Pancreas (tissue), 10 donors: ENCODE data around the gene RNF220. TPM values are rescaled to one million over a fixed set of nuclear protein-coding genes. Genes with fewer than 3 reads are reported as not detected.

Source experiments
- ATAC-seq, 4 donors: fragments of 200-7000 bp; cut with Tn5 transposase; one replicate each; pipeline versions ENCODE4 v1.8.0 to v1.9.1; 2020; ENCODE audit warnings: mild to moderate bottlenecking in 4 of 4, moderate library complexity in 4 of 4
- DNase-seq, 6 donors: peaks; one replicate each; pipeline ENCODE4 v3.0.0-alpha.2; 2020
- FAIRE-seq: peaks from 2 replicates; lab custom pipeline; 2012; peaks lifted over from hg19 to GRCh38; lab: Jason Lieb, UNC
- H3K27ac ChIP-seq, 4 donors: fragments of 200-600 bp; sonication (generic); 1 replicate in 3 of 4; 2 replicates in 1 of 4; pipeline versions ENCODE4 v1.5.0 to v1.8.0; 2020
- H3K27me3 ChIP-seq, 4 donors: fragments of 200-600 bp; one replicate each; pipeline ENCODE4 v1.8.0; 2021
- H3K36me3 ChIP-seq, 3 donors: fragments of 200-600 bp; sonication (generic) in 1 of 3; one replicate each; pipeline versions ENCODE4 v1.5.0 to v1.8.0; 2020 to 2021
- H3K4me1 ChIP-seq, 3 donors: fragments of 200-600 bp; one replicate each; pipeline ENCODE4 v1.8.0; 2021
- H3K4me3 ChIP-seq, 4 donors: fragments of 200-600 bp; sonication (generic) in 2 of 4; one replicate each; pipeline versions ENCODE4 v1.5.0 to v1.8.0; 2020 to 2021
- H3K9me3 ChIP-seq, 4 donors: fragments of 200-600 bp; one replicate each; pipeline ENCODE4 v1.8.0; 2021
- WGBS, 2 donors: extraction: QIAGEN DNeasy Blood & Tissue Kit; methylation state at CpG; one replicate each; pipeline ENCODE4 v1.1.7; 2013; 5-methylcytosine and 5-hydroxymethylcytosine counted together
- intact Hi-C, 3 donors: fragments of 100-400 bp; cut with DNase I; formaldehyde crosslinking; loops; one replicate each; pipeline versions ENCODE4 v1.11.1 to v1.14.2; 2022
- polyA plus RNA-seq, 2 donors: library from polyadenylated mRNA; stranded (reverse); fragments of 200-250 nt; gene quantifications; one replicate each; pipeline ENCODE4 v1.2.3, GENCODE V29; 2013
- total RNA-seq, 6 donors: library from RNA; stranded (reverse); fragmentation: NEBNext Ultra II Directional in 4 of 6; extraction: Animal tissue kit (Norgen Biotek cat#: 25700) in 4 of 6; gene quantifications; one replicate each; pipeline versions ENCODE4 v1.2.1 to v1.2.4, GENCODE V29; 2021 to 2023
- TF ChIP-seq, protein P1 (sequence below), 4 donors: fragments of 200-600 bp; sonication (generic) in 3 of 4; IDR thresholded peaks; one replicate each; pipeline versions ENCODE4 v1.5.0 to v1.8.0; 2021; ENCODE audit warnings: antibody characterized with exemption in 4 of 4
- donor health status: healthy with polysubstance abuse.
- donor health status: DM: no; HTN: no; CAD: no; lungs with moderate emphysema.
- donor health status: DM: no; HTN: no; CAD: no.
- donor health status: control.
- donor health status: control.
- donor health status: Bipolar disorder and iron deficiency.
- donor health status: DM: yes; HTN: yes; CAD: no.
- donor health status: DM: no; HTN: no; CAD: no.
- donor health status: DM: no; HTN: no; CAD: no.
- donor health status: DM: yes; HTN: yes; CAD: no.

Gene RNF220
- total and polyA plus RNA-seq, 8 donors: 22.3 to 43.2 (median 33.0) TPM

DNA sequence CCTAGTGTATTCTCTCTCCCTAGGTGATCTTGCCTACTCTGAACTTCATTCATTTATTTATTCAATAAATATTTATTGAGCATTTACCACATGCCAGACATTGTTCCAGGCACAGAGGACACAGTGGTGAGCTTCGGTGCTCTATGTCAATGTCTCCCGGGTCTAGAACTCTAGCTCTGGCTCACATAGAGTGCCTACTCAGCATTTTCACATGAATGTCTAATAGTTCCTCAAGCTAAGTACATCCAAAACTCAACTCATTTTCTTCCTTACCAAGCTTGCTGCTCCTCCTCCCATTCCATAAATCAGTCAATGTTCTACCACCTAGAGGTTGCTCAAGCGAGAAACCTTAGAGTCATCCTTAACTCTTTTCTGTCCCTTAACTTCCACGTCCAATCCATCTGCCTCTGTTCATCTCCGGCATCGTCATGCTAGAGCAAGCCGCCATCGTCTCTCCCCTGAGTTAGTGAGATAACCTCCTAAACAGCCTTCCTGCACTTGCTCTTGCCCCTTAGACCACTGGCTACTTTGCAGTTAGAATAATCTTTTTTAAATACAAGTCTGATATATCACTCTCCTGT lies 201.7 kb downstream of the RNF220 start:
- WGBS, 2 donors: 79 to 81% methylated on average over 8 of the region's 8 CpGs
- FAIRE-seq: no peak
- H3K36me3 ChIP-seq: no peaks in the 10 kb centered on the region
- no peak overlapping the region for H3K27ac ChIP-seq
- peaks cover 19 to 26% (median 23%) of the 10 kb centered on the region in 3 donors for H3K4me1 ChIP-seq
- no peak overlapping the region for H3K4me3 ChIP-seq
- H3K9me3 ChIP-seq: no peaks in the 10 kb centered on the region
- no peak for DNase-seq
- ATAC-seq: no peak
- TF ChIP-seq, protein P1, sequence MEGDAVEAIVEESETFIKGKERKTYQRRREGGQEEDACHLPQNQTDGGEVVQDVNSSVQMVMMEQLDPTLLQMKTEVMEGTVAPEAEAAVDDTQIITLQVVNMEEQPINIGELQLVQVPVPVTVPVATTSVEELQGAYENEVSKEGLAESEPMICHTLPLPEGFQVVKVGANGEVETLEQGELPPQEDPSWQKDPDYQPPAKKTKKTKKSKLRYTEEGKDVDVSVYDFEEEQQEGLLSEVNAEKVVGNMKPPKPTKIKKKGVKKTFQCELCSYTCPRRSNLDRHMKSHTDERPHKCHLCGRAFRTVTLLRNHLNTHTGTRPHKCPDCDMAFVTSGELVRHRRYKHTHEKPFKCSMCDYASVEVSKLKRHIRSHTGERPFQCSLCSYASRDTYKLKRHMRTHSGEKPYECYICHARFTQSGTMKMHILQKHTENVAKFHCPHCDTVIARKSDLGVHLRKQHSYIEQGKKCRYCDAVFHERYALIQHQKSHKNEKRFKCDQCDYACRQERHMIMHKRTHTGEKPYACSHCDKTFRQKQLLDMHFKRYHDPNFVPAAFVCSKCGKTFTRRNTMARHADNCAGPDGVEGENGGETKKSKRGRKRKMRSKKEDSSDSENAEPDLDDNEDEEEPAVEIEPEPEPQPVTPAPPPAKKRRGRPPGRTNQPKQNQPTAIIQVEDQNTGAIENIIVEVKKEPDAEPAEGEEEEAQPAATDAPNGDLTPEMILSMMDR (IDR thresholded peaks at IDR 0.05): no peak
- no peaks in the 10 kb centered on the region for H3K27me3 ChIP-seq
- intact Hi-C loops: no loop called here

GRCh38 chr1:44608141-44608540 lies 203.1 kb downstream of the RNF220 start:
- FAIRE-seq (no peak), ATAC-seq (no peak), DNase-seq (no peak)
- TF ChIP-seq, protein P1 (IDR thresholded peaks at IDR 0.05): no peak
- intact Hi-C loops: no loop called here
- Histone ChIP-seq H3K27me3 (no peaks in the 10 kb centered on the region), H3K9me3 (no peaks in the 10 kb centered on the region), H3K36me3 (no peaks in the 10 kb centered on the region), H3K4me1 (peaks cover 12 to 19% (median 16%) of the 10 kb centered on the region in 3 donors), H3K27ac (no peak overlapping the region), H3K4me3 (no peak overlapping the region)
- 70 to 75% methylated on average over 6 of the region's 6 CpGs for WGBS, 2 donors

DNA sequence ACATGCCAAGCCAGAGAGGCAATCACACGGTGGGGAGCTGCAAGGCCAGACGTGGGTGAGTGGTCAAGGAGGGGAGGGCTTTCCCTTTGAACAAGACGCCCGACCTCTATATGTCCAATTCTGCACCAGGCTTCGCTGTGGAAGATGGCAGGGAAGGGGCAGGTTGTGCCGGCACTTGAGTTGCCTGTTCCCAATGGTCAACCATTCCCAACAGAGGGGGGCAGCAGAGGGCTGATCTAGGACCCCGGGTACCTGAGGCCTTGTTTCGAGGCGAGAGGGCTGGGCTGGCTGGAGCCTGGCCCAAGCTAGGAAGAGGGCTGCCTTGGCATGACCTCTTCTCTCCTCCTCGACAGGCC lies 204.3 kb downstream of the RNF220 start:
- ATAC-seq: peak in 3 of 4 donors; percentile 73 to 80 (median 79)
- TF ChIP-seq, protein P1 (IDR thresholded peaks at IDR 0.05): peak in 2 of 4 donors; percentile 15 to 22
- Histone ChIP-seq H3K4me1 (peaks cover 2 to 7% (median 3%) of the 10 kb centered on the region in 3 donors), H3K9me3 (no peaks in the 10 kb centered on the region), H3K27me3 (no peaks in the 10 kb centered on the region), H3K36me3 (no peaks in the 10 kb centered on the region), H3K27ac (no peak overlapping the region), H3K4me3 (no peak overlapping the region)
- WGBS, 2 donors: 48 to 59% methylated on average over 10 of the region's 10 CpGs
- peak in 5 of 6 donors; percentile 31 to 70 (median 40) for DNase-seq
- intact Hi-C loops: no loop called here
- no peak for FAIRE-seq

- H3K27ac ChIP-seq: no peak overlapping the region
- intact Hi-C loops: no loop called here
- TF ChIP-seq, protein P1 (IDR thresholded peaks at IDR 0.05): no peak
- peaks cover 0 to 1% (median 0%) of the 10 kb centered on the region in 3 donors for H3K4me1 ChIP-seq
- no peaks in the 10 kb centered on the region for H3K9me3 ChIP-seq
- H3K36me3 ChIP-seq: no peaks in the 10 kb centered on the region
- no peak overlapping the region for H3K4me3 ChIP-seq
- H3K27me3 ChIP-seq: no peaks in the 10 kb centered on the region
- DNase-seq (no peak), ATAC-seq (no peak), FAIRE-seq (no peak)
- 77 to 81% methylated on average over 24 to 25 of the region's 25 CpGs for WGBS, 2 donors
These were observed 204.9 kb downstream of the RNF220 start for GRCh38 chr1:44609768-44610526.
